C1 segment of cervical spinal cord (tissue), 14 donors: ENCODE measurements around the gene FALEC.
A peak's percentile ranks its signal among the peaks of the same experiment; 100 is the strongest.

ENCODE experiments used
- DNase-seq, 14 donors: peaks; one replicate each; lab custom pipeline; 2025; lab: John Stamatoyannopoulos, UW

FALEC gene

GRCh38 chr1:150515328-150516049 lies at the start of gene FALEC:
FALEC (plus strand) TSS chr1:150515752.
- peak; percentile 72 to 98 (median 94) for DNase-seq

GRCh38 chr1:150466964-150467363 lies 48.6 kb upstream of the FALEC start:
- no peak for DNase-seq

- DNase-seq, result peak in 3 of 14 donors; percentile 0 to 4 (median 1)
Observed at GRCh38 chr1:150469291-150469690, 46.3 kb upstream of the FALEC start.

GRCh38 chr1:150472601-150473200 lies 42.9 kb upstream of the FALEC start:
- DNase-seq, result no peak

- peak in 1 of 14 donors; percentile 7 for DNase-seq
Observed at GRCh38 chr1:150473659-150474058, 41.9 kb upstream of the FALEC start.

- DNase-seq, result no peak
Observed at GRCh38 chr1:150474869-150475268, 40.7 kb upstream of the FALEC start.

- no peak for DNase-seq
Observed at GRCh38 chr1:150476754-150477153, 38.8 kb upstream of the FALEC start.

GRCh38 chr1:150477320-150477719 lies 38.2 kb upstream of the FALEC start:
- DNase-seq, result no peak

GRCh38 chr1:150477733-150478132 lies 37.8 kb upstream of the FALEC start:
- DNase-seq, result no peak

- no peak for DNase-seq
Observed at GRCh38 chr1:150479370-150479769, 36.2 kb upstream of the FALEC start.

GRCh38 chr1:150479927-150480352 lies 35.6 kb upstream of the FALEC start:
- DNase-seq, result no peak

GRCh38 chr1:150484431-150484830 lies 31.1 kb upstream of the FALEC start:
- no peak for DNase-seq

- DNase-seq, result no peak
Observed at GRCh38 chr1:150484861-150485260, 30.7 kb upstream of the FALEC start.

- peak; percentile 38 to 96 (median 86) for DNase-seq
Observed at GRCh38 chr1:150486966-150487762, 28.4 kb upstream of the FALEC start, which contains the start of gene TARS2. TARS2 (plus strand) TSS chr1:150487419; CDS start chr1:150487451, 32 bp downstream.

GRCh38 chr1:150487763-150488115 lies 27.8 kb upstream of the FALEC start:
- peak in 1 of 14 donors; percentile 36 for DNase-seq

- no peak for DNase-seq
Observed at GRCh38 chr1:150493175-150493574, 22.4 kb upstream of the FALEC start.

GRCh38 chr1:150498342-150498741 lies 17.2 kb upstream of the FALEC start:
- DNase-seq, result no peak

GRCh38 chr1:150505431-150505830 lies 10.1 kb upstream of the FALEC start:
- DNase-seq, result no peak

- no peak for DNase-seq
Observed at GRCh38 chr1:150507912-150508864, 7.4 kb upstream of the FALEC start, which contains the start of gene ECM1. ECM1 (plus strand) TSS chr1:150508109; CDS start chr1:150508210, 101 bp downstream.

GRCh38 chr1:150508982-150509381 lies 6.6 kb upstream of the FALEC start:
- no peak for DNase-seq

GRCh38 chr1:150511551-150511950 lies 4.0 kb upstream of the FALEC start:
- DNase-seq, result no peak
